Gastrocnemius medialis (tissue), 4 donors: Measurements from ENCODE around the gene ASIC2.

Source experiments
- POLR2A ChIP-seq, 2 donors: fragments of 450-650 bp; IDR thresholded peaks; one replicate each; pipeline ENCODE4 v1.6.1; 2017; ENCODE audit warnings: antibody characterized with exemption in 2 of 2, mild to moderate bottlenecking in 2 of 2, moderate library complexity in 2 of 2
- TF ChIP-seq, protein P1 (sequence below), 5 experiments: fragments of 450-650 bp in 3 of 5; fragments of 200-600 bp in 2 of 5; sonication (generic) in 2 of 5; IDR thresholded peaks in 4 of 5; conservative IDR thresholded peaks in 1 of 5; 1 replicate in 4 of 5; 2 replicates in 1 of 5; pipeline ENCODE4 v1.5.1; 2016 to 2019; ENCODE audit warnings: antibody characterized with exemption in 5 of 5, mild to moderate bottlenecking in 3 of 5, moderate library complexity in 3 of 5

DNA sequence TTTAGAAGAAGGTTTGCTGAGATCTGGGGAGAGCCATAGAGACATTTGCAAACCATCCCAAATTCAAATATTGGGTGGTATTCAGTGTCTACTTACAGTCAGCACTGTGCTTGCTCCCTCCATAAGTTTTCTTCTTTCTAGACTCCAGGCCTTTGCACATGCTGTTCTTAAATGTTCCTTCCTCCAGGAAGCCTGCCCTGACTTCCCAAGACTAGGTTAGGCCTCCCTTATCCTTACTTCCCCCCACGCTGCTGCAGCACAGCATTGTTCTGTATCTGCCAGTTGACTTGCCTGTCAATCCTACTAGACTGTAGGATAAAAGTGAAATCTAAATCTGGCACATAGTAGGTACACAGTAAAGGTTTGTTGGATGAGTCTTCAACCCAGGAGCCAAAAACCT is 53.4 kb downstream of the ASIC2 start:
- TF ChIP-seq POLR2A (IDR thresholded peaks at IDR 0.05): no peak
- TF ChIP-seq, protein P1, sequence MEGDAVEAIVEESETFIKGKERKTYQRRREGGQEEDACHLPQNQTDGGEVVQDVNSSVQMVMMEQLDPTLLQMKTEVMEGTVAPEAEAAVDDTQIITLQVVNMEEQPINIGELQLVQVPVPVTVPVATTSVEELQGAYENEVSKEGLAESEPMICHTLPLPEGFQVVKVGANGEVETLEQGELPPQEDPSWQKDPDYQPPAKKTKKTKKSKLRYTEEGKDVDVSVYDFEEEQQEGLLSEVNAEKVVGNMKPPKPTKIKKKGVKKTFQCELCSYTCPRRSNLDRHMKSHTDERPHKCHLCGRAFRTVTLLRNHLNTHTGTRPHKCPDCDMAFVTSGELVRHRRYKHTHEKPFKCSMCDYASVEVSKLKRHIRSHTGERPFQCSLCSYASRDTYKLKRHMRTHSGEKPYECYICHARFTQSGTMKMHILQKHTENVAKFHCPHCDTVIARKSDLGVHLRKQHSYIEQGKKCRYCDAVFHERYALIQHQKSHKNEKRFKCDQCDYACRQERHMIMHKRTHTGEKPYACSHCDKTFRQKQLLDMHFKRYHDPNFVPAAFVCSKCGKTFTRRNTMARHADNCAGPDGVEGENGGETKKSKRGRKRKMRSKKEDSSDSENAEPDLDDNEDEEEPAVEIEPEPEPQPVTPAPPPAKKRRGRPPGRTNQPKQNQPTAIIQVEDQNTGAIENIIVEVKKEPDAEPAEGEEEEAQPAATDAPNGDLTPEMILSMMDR (IDR thresholded peaks at IDR 0.05 in 4 of 5, conservative IDR thresholded peaks at IDR 0.05 in 1 of 5): no peak
